GM12878 (cell line): ENCODE results near the gene RAB15. TPM values are rescaled to one million over a fixed set of nuclear protein-coding genes. Genes with fewer than 3 reads are reported as not detected.

Experiments
- ATF3 ChIP-seq: IDR thresholded peaks from 2 replicates; pipeline ENCODE4 v1.6.1; 2011; ENCODE audit warnings: low read depth, mild to moderate bottlenecking, low read length, moderate library complexity, borderline replicate concordance; ENCODE audit errors: extremely low read depth
- ATF7 ChIP-seq: fragments of 450-650 bp; IDR thresholded peaks from 2 replicates; pipeline ENCODE4 v1.6.1; 2016; ENCODE audit warnings: low read depth, mild to moderate bottlenecking
- CREM ChIP-seq: IDR thresholded peaks from 2 replicates; pipeline ENCODE4 v1.6.1; 2014; ENCODE audit warnings: antibody characterized with exemption, low read depth
- DPF2 ChIP-seq: fragments of 450-650 bp; IDR thresholded peaks from 2 replicates; pipeline ENCODE4 v1.6.1; 2017; ENCODE audit warnings: mild to moderate bottlenecking
- E4F1 ChIP-seq: fragments of 450-650 bp; IDR thresholded peaks from 2 replicates; pipeline ENCODE4 v1.6.1; 2018; ENCODE audit warnings: borderline replicate concordance, mild to moderate bottlenecking; ENCODE audit not compliant: partially characterized antibody
- HCFC1 ChIP-seq: fragments of 150-350 bp; IDR thresholded peaks from 2 replicates; pipeline ENCODE4 v1.6.1; 2014; ENCODE audit warnings: low read length
- HDAC6 ChIP-seq: fragments of 200-600 bp; sonication (generic); IDR thresholded peaks from one replicate; pipeline ENCODE4 v1.8.0; 2017; ENCODE audit warnings: antibody characterized with exemption; ENCODE audit not compliant: unreplicated experiment
- IRF3 ChIP-seq: fragments of 450-650 bp; IDR thresholded peaks from 2 replicates; pipeline ENCODE4 v1.6.1; 2014; ENCODE audit warnings: mild to moderate bottlenecking
- IRF5 ChIP-seq: fragments of 450-650 bp; IDR thresholded peaks from 2 replicates; pipeline ENCODE4 v1.6.1; 2017; ENCODE audit warnings: borderline replicate concordance
- LARP7 ChIP-seq: fragments of 450-650 bp; IDR thresholded peaks from 2 replicates; pipeline ENCODE4 v1.6.1; 2017; ENCODE audit warnings: mild to moderate bottlenecking
- MTA2 ChIP-seq: fragments of 450-650 bp; IDR thresholded peaks from 2 replicates; pipeline ENCODE4 v1.6.1; 2016; ENCODE audit warnings: low read depth, mild to moderate bottlenecking, moderate library complexity
- NFXL1 ChIP-seq: fragments of 450-650 bp; IDR thresholded peaks from 2 replicates; pipeline ENCODE4 v1.6.1; 2017; ENCODE audit warnings: antibody characterized with exemption, mild to moderate bottlenecking, borderline replicate concordance
- NR2F1 ChIP-seq: fragments of 450-650 bp; conservative IDR thresholded peaks from 2 replicates; pipeline ENCODE4 v1.6.1; 2017; ENCODE audit warnings: mild to moderate bottlenecking
- POLR2AphosphoS2 ChIP-seq: IDR thresholded peaks from 2 replicates; pipeline ENCODE4 v1.6.1; 2011; ENCODE audit warnings: low read depth, mild to moderate bottlenecking, low read length, improper control_type of control experiment, moderate library complexity
- RB1 ChIP-seq: fragments of 450-650 bp; formaldehyde crosslinking; IDR thresholded peaks from 2 replicates; pipeline ENCODE4 v1.6.1; 2017; ENCODE audit warnings: mild to moderate bottlenecking, borderline replicate concordance
- RELA ChIP-seq: fragments of 450-650 bp; IDR thresholded peaks from 2 replicates; pipeline ENCODE4 v1.8.0; 2014; ENCODE audit warnings: borderline replicate concordance; ENCODE audit not compliant: partially characterized antibody
- RELB ChIP-seq: fragments of 450-650 bp; IDR thresholded peaks from 2 replicates; pipeline ENCODE4 v1.6.1; 2017; ENCODE audit warnings: low read depth, mild to moderate bottlenecking, moderate library complexity
- TAF1 ChIP-seq: IDR thresholded peaks from 2 replicates; pipeline ENCODE4 v1.6.1; 2011; ENCODE audit warnings: mild to moderate bottlenecking, low read depth, low read length, borderline replicate concordance
- TCF12 ChIP-seq: IDR thresholded peaks from 2 replicates; pipeline ENCODE4 v1.6.1; 2011; ENCODE audit warnings: low read depth, mild to moderate bottlenecking, low read length
- USF1 ChIP-seq: IDR thresholded peaks from 2 replicates; pipeline ENCODE4 v1.6.1; 2011; ENCODE audit warnings: borderline replicate concordance, low read depth, mild to moderate bottlenecking, moderate library complexity, mixed read lengths, low read length; ENCODE audit not compliant: insufficient read depth; ENCODE audit errors: extremely low read length
- ZBED1 ChIP-seq: IDR thresholded peaks from 2 replicates; pipeline ENCODE4 v1.6.1; 2016; ENCODE audit warnings: borderline replicate concordance
- ZSCAN29 ChIP-seq: fragments of 450-650 bp; IDR thresholded peaks from 2 replicates; pipeline ENCODE4 v1.6.1; 2017; ENCODE audit warnings: mild to moderate bottlenecking, moderate library complexity
- polyA plus RNA-seq, 11 experiments: library from polyadenylated mRNA; depleted of rRNA in 4 of 11; unstranded in 6 of 11; stranded (reverse) in 5 of 11; fragments of >200 nt; fragmentation: Nextera tagmentation in 4 of 11; fragmentation: Illumina TruSeq in 1 of 11; extraction: Ambion mirVana in 4 of 11; extraction: Trizol in 1 of 11; gene quantifications; 1 replicate in 1 of 11; 2 replicates in 10 of 11; pipeline versions ENCODE4 v1.2.1 to v1.2.3, GENCODE V29; 2011 to 2016; ENCODE audit warnings: inconsistent platforms in 2 of 11, missing spikeins in 2 of 11, low read depth in 1 of 11
- total RNA-seq, 4 experiments: library from RNA; depleted of rRNA in 3 of 4; stranded (reverse); fragments of >200 nt in 3 of 4; fragmentation: Illumina TruSeq in 1 of 4; extraction: Trizol in 1 of 4; gene quantifications; 2 replicates each; pipeline versions ENCODE4 v1.2.1 to v1.2.3, GENCODE V29; 2013 to 2021

Gene RAB15
- total and polyA plus RNA-seq, 10 of the 15 experiments (the other 5 are each of a cell fraction or from before 2014, with no cell fraction given), result 0.32 to 3.9 (median 2.1) TPM

- TF ChIP-seq IRF5 (peak; percentile 81), E4F1 (peak; percentile 57), MTA2 (0 out of 2 replicates have a peak, but pooled peaks have one; percentile 38), ATF7 (no peak), ZSCAN29 (no peak), RELB (peak; percentile 75), TCF12 (0 out of 2 replicates have a peak, but pooled peaks have one; percentile 21), NR2F1 (no peak; the same call in 1 of the 2 replicates), NFXL1 (no peak), DPF2 (peak; percentile 82), CREM (no peak), HDAC6 (no peak), ATF3 (no peak), ZBED1 (peak; percentile 83; the same call in 1 of the 2 replicates), POLR2AphosphoS2 (peak; percentile 88), TAF1 (peak; percentile 91), USF1 (no peak), HCFC1 (peak; percentile 60), IRF3 (no peak), RB1 (peak; percentile 46; the same call in 1 of the 2 replicates), RELA (no peak), LARP7 (0 out of 2 replicates have a peak, but pooled peaks have one; percentile 65)
Observed at GRCh38 chr14:64914237-64915028, 57.7 kb downstream of the RAB15 start, which contains the start of gene CHURC1 (continued).
